ENCODE results near the gene NUP88.

DNA sequence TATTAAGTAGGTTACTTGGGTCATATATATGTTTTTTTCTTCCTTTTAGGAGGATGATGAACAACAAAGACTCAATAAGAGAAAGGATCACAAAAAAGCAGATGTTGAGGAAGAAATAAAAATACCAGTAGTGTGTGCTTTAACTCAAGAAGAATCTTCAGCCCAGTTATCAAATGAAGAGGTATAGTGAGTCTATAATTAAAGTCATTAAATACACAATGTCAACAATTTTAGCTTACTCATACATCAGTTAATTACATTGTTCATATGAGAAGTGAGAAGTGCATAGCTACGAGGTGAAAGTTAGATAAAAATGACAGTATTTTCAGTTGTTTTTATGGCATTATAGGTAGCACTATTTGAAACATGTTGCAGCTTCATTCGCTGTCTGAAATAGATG lies 65.2 kb downstream of the NUP88 start:
- TF ChIP-seq CTCF (IDR thresholded peaks at IDR 0.05; ENCODE audit: low read depth, low read length, poor library complexity, severe bottlenecking) (no peak), EZH2phosphoT487 (IDR thresholded peaks at IDR 0.05; ENCODE audit: borderline replicate concordance, low read length) (no peak)
